GM12865 (cell line): Measurements from ENCODE around the gene TNRC6B.

Source experiments
- DNase-seq: peaks from one replicate; pipeline ENCODE4 v3.0.0; 2010; ENCODE audit warnings: low read depth
- H3K4me3 ChIP-seq: 2 replicates; pipeline ENCODE4 v1.5.1; 2011; ENCODE audit warnings: mild to moderate bottlenecking, low read depth, low read length, control low read depth
- CTCF ChIP-seq: IDR thresholded peaks from 2 replicates; pipeline ENCODE4 v1.5.1; 2011; ENCODE audit warnings: low read length, control low read depth, low read depth, inconsistent platforms; ENCODE audit not compliant: insufficient read depth; ENCODE audit errors: missing control alignments

The TNRC6B gene

GRCh38 chr22:40263191-40263590 lies 85.5 kb downstream of the TNRC6B start:
- DNase-seq, result no peak
- TF ChIP-seq CTCF, result no peak
- H3K4me3 ChIP-seq, result no peak overlapping the region

GRCh38 chr22:40265783-40266182 lies 88.1 kb downstream of the TNRC6B start:
- TF ChIP-seq CTCF, result no peak
- peak; percentile 18 for DNase-seq
- H3K4me3 ChIP-seq, result no peak overlapping the region

- TF ChIP-seq CTCF, result no peak
- no peak for DNase-seq
- no peak overlapping the region for H3K4me3 ChIP-seq
These were observed 92.3 kb downstream of the TNRC6B start for GRCh38 chr22:40270031-40270430.

GRCh38 chr22:40270748-40271373 lies 93.1 kb downstream of the TNRC6B start:
- DNase-seq, result no peak
- no peak overlapping the region for H3K4me3 ChIP-seq
- TF ChIP-seq CTCF, result no peak

GRCh38 chr22:40271440-40271839 lies 93.7 kb downstream of the TNRC6B start:
- DNase-seq, result no peak
- no peak overlapping the region for H3K4me3 ChIP-seq
- TF ChIP-seq CTCF, result no peak

- H3K4me3 ChIP-seq, result no peak overlapping the region
- TF ChIP-seq CTCF, result no peak
- DNase-seq, result no peak
These were observed 95.6 kb downstream of the TNRC6B start for GRCh38 chr22:40273319-40273718.
